GM21423 (cell line): ENCODE results near the gene FRMPD4.
A peak's percentile ranks its signal among the peaks of the same experiment; 100 is the strongest.
"Not testable (repeated sequence)": the region's sequence is repeated elsewhere in the genome, so short reads cannot be mapped to it uniquely, and the experiment has no call there.

Source experiments
- ATAC-seq: cut with Tn5 transposase; IDR thresholded peaks from one replicate; pipeline ENCODE4 v1.9.1; 2021; ENCODE audit warnings: mild to moderate bottlenecking, moderate library complexity; ENCODE audit not compliant: unreplicated experiment

The FRMPD4 gene

DNA sequence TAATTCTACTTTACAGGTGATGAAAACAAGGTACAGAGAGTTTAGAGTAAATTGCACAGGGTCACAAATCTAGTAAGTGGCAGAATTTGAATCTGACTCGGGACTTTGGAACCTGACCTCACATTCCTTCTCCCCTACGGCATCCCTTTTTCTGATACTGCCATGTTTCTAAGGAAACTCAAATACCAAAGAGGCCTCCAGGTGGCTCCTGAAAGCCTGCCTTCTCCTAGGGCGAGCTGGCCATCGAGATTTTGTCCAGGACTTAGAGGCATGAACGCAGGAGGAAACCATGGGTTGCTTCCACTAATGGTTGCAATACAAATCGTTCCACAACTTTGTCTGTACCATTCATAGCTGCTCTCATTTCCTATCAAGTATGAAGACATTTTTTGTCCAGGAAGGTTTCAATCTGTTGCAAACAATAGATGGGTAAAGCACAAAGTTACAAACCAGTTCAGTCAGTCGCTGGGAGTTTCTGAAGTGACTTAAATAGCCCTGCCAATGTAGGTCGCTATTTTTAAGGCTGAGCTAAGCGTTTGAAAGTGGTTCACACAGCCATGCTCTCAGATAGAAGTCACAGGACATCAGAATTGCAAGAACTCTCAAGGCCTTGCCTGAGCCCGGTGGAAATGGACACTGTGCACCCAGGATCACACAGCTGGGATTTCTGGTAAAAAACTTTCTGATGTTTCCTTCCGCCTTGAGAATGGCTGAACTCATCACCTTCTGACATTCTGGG, 356.3 kb downstream of the FRMPD4 start:
- ATAC-seq = no peak

DNA sequence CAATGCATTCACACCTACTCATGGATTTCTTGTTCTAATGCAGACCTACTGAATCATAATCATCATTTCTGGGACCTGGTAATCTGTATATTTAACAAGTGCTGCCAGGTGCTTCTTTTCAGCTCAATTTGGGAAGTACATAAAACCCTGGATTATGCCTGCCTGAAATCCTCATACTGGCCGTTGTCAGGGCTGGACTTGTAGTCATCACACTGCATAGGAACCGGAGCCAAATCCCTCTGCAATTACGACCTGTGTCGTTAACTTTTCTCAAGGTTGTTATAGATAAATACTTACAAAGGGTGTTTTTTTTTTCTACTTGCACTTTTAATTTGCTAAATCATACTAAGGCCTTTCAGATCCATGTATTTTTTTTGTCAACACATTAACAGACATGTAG, 358.1 kb downstream of the FRMPD4 start:
- no peak for ATAC-seq

DNA sequence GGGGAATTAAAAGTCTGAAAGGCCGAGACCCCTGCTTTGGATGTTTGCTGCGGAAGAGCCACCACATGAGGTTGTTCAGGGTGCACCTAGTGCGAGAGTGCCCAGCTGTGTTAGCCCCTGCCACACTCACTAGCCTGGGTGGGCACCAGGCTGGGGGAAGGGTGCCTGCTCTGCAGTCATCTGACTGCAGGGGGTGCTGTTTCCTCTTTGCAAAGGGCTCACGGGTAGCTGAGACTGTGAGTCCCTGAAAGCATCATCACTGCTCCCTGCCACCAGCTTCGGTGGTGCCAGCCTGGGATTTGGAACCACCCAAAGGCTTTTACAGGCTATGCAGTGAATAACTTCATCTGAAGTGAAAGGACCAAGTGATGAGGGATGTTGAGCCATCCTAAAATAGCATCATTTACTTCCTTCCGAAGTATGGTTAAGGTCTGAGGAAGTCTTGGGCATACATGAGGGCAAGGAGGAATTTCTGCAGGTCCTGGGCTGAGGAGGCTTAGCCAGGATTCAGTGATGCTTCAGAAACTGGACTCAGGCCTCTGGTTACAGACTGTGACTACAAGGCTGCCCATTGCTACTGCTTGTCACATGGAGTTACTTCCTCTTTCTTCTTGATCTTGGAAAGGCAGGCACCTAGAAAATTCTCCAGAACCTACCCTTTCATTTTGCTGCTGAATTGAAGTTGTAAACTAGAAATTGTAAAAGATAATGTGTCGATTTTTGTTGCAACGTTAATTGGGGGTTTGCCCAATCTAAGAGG, 359.7 kb downstream of the FRMPD4 start:
- no peak for ATAC-seq

DNA sequence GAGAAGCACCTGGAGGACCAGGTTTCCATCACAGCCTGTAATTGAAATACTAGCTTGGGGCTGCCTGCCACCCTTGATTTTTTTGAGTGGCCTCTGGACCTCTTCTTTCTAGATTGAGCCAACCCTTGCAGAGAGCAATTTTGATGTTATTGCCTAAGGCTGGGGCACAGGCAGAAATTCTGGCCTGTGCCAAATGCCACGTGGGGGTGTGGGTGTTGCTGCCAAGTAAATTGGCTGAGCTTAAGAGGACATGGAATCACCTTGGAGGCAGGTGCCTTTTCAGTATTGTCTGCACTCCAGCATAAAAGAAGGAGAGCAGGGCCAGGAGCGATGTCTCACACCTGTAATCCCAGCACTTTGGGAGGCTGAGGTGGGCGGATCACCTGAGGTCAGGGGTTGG, 366.9 kb downstream of the FRMPD4 start:
- ATAC-seq = no peak

DNA sequence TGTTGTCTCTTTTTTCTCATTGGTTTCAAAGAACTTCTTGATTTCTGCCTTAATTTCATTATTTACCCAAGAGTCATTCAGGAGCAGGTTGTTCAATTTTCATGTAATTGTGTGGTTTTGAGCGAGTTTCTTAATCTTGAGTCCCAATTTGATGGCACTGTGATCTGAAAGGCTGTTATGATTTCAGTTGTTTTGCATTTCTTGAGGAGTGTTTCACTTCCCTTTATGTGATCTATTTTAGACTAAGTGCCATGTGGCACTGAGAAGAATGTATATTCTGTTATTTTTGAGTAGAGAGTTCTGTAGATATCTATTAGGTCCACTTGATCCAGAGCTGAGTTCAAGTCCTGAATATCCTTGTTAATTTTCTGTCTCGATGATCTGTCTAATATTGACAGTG, 377.1 kb downstream of the FRMPD4 start:
- peak; percentile 88 for ATAC-seq

DNA sequence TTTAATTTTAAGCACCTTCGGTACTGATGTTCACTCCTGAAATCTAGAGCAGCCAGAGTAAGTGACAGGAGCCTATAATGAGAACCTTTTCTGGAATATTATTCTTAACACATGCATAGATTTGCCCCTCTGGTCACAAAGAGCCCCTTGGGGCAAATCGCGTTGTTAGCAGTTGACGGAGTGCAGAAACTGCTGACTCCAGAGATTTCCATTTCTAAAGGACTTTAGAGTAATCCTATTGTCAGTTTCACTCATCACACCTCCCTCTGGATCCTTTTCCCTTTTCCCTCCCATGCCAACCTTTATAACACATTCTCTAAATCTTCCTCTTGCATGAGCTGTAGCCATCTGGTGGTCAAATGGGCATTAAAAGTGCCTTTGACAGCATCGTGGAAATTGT, 388.0 kb downstream of the FRMPD4 start:
- no peak for ATAC-seq

DNA sequence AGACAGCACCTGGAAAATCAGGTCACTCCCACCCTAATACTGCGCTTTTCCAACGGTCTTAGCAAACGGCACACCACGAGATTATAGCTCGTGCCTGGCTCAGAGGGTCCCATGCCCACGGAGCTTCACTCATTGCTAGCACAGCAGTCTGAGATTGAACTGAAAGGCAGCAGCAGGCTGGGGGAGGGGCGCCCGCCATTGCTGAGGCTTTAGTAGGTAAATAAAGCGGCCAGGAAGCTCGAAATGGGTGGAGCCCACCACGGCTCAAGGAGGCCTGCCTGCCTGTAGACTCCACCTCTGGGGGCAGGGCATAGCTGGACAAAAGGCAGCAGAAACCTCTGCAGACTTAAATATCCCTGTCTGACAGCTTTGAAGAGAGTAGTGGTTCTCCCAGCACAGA, 399.8 kb downstream of the FRMPD4 start:
- not testable (repeated sequence) for ATAC-seq

DNA sequence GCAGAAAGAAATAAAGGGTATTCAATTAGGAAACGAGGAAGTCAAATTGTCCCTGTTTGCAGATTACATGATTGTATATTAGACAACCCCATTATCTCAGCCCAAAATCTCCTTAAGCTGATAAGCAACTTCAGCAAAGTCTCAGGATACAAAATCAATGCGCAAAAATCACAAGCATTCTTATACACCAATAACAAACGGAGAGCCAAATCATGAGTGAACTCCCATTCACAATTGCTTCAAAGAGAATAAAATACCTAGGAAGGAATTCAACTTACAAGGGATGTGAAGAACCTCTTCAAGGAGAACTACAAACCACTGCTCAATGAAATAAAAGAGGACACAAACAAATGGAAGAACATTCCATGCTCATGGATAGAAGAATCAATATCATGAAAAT, 404.0 kb downstream of the FRMPD4 start:
- ATAC-seq = not testable (repeated sequence)

DNA sequence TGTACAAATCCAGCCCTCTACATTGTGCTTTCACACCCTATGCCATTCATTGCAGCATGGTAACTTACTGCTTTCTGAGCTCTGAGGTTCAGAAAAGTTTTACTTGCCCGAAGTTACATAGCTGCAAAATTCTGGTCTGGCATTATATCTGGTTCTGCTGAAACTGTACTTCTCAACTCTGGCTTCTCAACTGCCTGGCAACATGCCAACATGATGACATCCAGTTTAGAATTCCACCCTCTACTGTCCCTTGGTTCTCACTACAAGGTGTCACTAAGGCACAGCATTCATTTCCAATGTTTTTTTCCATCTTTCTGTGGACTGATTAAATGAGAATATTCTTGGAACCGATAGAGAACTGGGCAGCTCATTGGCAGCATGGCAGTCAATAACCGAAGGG, 410.1 kb downstream of the FRMPD4 start:
- ATAC-seq = no peak

DNA sequence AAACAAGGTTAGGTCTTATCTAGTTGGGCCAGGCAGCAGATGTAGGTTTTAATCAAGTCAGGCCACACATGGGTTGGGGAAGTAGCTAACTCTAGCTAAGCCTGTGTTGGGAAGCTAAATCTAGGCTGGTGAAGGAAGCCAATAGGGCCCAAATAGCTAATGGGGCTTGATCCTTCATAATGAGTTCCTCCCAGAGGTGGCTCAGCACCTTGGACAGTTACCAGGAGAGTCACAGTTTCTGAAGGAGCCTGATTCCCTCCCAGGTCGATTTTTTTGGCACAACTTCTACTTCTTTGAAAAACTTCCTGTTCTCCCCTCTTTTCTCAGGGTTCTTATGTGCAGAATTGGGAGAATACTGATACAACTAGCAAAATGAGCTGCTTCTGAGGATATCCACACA, 410.5 kb downstream of the FRMPD4 start:
- ATAC-seq = no peak

DNA sequence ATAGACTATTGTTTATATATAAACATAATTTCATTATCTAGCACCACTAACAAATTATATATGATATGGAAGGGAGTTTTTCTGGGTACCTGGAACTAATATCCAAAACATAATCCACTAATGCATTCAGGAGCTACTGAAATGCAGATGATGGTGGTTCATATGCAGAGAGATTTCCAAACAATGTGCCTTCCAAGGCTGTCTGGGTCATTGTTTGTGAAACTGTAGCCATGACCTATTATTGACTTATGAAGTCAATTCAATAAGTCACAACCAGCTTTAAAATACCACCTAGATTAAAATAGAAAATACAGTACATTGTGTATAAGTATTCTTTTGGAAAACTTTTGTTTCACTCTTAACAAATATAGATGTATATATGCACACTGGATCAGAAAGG, 415.9 kb downstream of the FRMPD4 start:
- no peak for ATAC-seq

DNA sequence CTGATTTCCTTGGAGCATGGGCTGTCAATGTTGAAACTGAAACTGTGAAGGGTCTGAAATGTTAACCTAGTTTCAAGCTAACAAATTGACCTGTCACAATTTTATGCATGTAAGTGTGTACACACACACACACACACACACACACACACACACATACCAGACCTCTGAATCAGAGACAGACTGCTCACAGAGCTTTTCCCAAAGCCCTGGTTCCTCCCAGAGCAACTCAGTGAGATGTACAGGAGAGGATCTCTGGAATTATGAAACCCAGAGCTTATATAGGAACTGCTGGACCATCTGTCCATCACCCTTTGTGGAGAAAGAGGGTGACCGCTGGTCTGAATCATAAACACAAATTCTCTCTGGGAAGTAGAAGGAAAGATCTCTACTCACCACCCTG, 424.8 kb downstream of the FRMPD4 start:
- ATAC-seq = no peak

DNA sequence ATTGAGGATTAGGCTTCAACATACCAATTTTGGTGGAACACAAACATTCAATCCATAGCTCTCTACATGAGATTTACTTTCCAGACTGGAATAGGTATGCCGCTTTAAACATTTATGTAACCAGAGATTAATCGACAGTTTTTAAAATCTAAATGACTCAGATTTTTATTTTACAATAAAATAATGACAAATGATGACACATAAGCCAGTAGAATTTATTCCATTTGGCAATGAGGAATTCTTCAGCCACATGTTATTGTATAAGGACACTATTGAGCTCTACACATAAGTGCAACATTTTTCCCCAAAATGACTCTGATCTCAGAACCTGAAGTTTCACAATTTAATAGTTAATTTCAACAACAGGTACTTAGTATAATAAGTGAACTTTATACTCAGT, 425.9 kb downstream of the FRMPD4 start:
- ATAC-seq = no peak

DNA sequence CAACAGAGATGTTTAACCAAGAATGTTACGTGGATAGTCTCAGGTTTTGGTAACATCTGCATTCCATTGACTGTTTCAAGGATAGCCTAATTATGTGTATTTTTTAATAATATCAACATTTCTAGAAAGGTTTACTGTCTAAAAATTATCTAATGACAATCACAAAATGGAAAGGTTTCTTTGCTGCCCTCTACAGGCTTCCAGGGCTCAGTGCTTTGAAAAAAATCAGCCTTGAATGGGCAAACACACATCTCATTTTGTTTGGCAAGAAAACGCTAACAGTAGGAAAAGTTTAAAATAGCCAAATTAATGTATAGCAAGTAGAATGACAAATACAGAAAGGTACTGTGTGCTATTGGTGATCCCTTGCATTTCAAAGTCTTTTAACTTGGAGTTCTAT, 429.6 kb downstream of the FRMPD4 start:
- no peak for ATAC-seq

DNA sequence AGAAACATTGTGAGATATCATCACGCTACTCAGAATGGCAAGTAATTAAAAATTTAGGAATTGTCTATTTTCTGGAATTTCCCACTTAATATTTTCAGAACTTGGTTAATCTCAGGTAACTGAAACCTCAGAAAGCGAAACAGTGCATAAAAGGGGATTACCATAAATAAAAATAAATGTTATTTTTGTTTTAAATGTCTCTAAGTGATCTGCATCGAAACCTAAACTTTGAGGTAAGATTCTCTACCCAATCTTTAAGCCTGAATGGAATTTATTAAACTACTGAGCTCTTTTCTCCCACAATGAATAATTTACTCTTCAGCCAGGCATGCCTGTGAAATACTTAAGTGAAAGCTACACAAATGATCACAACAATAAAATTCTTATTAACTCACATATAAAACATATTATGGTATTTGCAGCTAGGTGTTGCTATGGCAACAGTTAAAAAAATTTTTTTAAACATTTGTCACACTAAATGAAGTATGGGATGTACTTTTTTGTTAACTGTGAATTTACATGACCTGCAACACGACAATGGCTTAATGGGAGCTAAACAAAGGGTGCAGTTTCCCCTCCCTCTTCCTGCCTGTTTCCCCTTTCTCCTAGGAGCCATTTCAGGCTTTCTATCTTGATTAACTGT, 432.7 kb downstream of the FRMPD4 start:
- no peak for ATAC-seq

DNA sequence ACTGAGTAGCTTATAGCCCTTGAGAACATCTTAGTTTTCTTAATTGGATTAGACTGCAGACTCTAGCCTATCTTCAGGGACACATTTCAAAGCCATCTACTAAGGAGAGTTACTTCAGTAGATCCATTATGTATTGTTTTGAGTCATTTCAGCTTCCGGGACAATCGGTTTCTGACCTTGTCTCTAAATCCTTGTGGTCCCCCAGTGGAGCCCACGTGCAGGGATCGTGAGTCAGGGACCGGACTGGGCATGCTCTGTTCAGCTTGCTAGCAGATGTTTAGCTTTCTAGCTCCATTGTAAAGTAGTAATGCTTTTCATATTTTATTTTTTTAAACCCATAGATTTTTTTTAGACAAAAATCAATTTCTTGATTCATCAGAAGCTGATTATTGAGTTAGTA, 441.0 kb downstream of the FRMPD4 start:
- no peak for ATAC-seq

DNA sequence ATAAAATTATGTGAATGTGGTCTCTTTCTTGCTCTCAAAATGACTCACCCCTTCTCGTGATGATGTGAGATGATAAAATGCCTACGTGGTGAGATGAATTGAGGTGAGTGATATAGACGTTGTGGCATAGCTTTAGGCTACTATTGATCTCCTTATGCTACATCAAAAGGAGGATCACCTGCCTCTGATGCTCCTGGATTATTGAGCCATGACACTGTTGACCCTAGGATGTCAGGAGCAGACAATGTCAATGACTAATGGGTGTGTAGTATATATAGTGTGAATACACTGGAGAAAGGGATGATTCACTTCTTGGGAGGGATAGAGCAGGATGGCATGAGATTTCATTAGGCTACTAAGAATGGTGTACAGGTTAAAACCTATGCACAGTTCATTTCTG, 442.3 kb downstream of the FRMPD4 start:
- ATAC-seq = no peak

DNA sequence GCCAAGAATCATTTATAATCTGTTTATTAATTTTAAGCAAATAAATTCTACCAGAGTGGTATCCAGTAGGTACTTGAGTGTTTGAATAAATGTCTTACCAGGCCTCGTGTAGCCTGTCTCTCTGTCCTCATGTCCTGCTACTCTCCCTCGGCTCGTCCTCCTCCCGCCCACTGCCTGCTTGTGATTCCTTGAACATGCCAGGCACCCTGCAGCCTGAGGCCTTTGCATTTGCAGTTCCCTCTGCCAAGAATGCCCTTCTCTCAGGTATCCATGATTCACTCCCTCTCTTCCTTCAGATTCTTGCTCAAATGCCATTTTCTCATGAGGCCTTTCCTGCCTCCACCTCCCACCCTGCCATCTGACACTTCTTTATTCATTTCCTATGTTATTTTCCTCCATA, 443.3 kb downstream of the FRMPD4 start:
- ATAC-seq = no peak

DNA sequence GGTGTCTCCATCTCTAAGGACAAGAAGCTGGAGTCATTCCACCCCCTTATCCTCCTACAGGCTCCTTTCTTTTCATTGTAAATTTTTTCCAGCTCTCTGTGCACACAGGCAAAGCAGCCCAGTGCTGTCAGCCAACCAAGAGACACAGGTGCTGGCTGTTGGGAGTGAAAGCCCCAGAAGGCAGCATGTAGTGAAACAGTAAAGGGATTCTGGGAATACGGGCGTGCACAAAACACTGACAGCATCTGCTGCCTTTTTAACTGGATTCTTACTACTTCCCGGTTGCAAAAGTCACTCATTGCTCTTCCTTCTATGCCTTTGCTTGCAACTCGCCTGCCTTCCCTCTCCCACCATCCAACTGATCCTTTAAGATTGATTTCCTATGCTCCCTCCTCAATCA, 444.4 kb downstream of the FRMPD4 start:
- no peak for ATAC-seq

DNA sequence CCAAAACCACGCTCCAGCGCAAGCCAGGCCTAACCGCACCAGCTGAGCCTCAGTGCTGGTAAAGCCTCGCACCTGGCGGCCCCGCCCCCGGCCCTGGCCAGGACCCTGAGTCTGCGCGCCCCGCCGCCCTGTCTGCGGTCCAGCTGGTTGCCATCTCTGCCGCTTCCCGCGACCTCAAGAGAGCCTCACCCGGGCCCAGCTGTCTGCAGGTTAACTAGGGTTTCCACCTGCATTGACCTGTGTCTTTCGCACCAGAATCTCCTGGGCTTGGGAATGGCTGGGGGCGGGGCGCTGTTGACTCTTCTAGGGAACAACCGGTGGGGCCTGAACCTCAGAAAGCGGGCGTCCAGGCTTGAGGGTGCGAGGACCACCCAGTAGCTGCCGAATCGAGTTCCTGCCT, 445.3 kb downstream of the FRMPD4 start:
- ATAC-seq = no peak

DNA sequence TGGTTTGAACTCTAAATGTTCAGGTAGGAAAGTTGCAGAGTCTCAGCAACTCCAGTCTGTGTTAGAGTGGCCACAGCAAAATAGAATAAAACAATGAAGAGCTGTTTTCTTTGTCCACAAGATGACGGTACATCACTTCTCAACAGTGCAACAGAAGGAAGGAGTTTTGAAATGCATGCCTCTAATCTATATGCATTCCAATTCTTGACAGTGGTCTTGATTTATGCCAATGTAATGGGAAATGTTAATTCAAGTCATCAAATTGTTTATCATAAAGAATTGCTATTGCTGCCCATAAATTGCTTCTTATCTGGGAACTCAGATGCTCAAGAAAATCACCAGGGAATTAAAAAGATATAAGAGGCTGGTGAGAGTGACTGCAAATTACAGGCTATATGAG, 457.4 kb downstream of the FRMPD4 start:
- no peak for ATAC-seq

DNA sequence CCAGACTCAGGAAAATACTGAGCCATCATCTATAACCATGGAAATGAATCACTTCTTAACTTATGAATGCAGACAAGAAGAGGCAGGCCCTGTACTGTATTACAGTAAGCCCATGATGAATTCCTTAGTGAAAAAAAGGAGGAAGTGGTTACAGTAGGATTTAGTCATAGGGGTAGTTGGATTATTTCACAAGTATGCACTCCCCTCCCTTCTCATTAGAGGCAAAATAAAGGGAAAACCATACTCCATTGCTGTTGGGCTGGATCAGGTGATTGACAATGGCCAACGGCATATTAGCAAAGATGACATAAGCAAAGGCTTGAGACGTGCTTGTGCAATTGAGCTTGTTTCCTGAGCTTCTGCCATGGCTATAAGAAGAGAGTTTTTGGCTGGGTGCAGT, 471.8 kb downstream of the FRMPD4 start:
- no peak for ATAC-seq
